Neural progenitor cell (in vitro differentiated cells): ENCODE data around the gene MPC2. TPM values are rescaled to one million over a fixed set of nuclear protein-coding genes. Genes with fewer than 3 reads are reported as not detected.

Source experiments
- DNase-seq: peaks from one replicate; pipeline ENCODE4 v3.0.0-alpha.2; 2016; ENCODE audit warnings: low spot score
- H2AFZ ChIP-seq: fragments of 200-600 bp; sonication (generic); replicated peaks from 2 replicates; pipeline ENCODE4 v1.6.1; 2016; ENCODE audit warnings: antibody characterized with exemption
- H3F3A ChIP-seq: fragments of 200-600 bp; sonication (generic); 2 replicates; pipeline ENCODE4 v1.6.1; 2016; ENCODE audit warnings: antibody characterized with exemption, low read depth
- H3K27ac ChIP-seq: fragments of 200-600 bp; sonication (generic); 2 replicates; pipeline ENCODE4 v1.5.1; 2016; ENCODE audit warnings: mild to moderate bottlenecking
- H3K27me3 ChIP-seq: fragments of 200-600 bp; sonication (generic); 2 replicates; pipeline ENCODE4 v1.6.1; 2016; ENCODE audit warnings: mild to moderate bottlenecking, moderate library complexity
- H3K36me3 ChIP-seq: fragments of 200-600 bp; sonication (generic); 2 replicates; pipeline ENCODE4 v1.5.1; 2016
- H3K4me1 ChIP-seq: fragments of 200-600 bp; sonication (generic); 2 replicates; pipeline ENCODE4 v1.6.1; 2016; ENCODE audit warnings: mixed run types
- H3K4me2 ChIP-seq: fragments of 200-600 bp; sonication (generic); 2 replicates; pipeline ENCODE4 v1.6.1; 2016
- H3K4me3 ChIP-seq: fragments of 200-600 bp; sonication (generic); 2 replicates; pipeline ENCODE4 v1.5.1; 2016
- H3K79me2 ChIP-seq: fragments of 200-600 bp; sonication (generic); 2 replicates; pipeline ENCODE4 v1.6.1; 2016; ENCODE audit warnings: low read depth
- H3K9ac ChIP-seq: fragments of 200-600 bp; sonication (generic); 2 replicates; pipeline ENCODE4 v1.6.1; 2016
- H3K9me3 ChIP-seq: fragments of 200-600 bp; sonication (generic); 2 replicates; pipeline ENCODE4 v1.5.1; 2016; ENCODE audit warnings: low read depth
- H4K20me1 ChIP-seq: fragments of 200-600 bp; sonication (generic); 2 replicates; pipeline ENCODE4 v1.6.1; 2016; ENCODE audit warnings: low read depth
- H3K27ac Mint-ChIP-seq: 3 replicates; pipeline ENCODE4 v1.8.0; 2021; ENCODE audit warnings: mixed read lengths
- H3K27me3 Mint-ChIP-seq: 2 replicates; pipeline ENCODE4 v1.8.0; 2022; ENCODE audit warnings: low read depth, mild to moderate bottlenecking, inconsistent platforms, moderate library complexity, mixed read lengths; ENCODE audit not compliant: insufficient read depth
- H3K36me3 Mint-ChIP-seq: 3 replicates; pipeline ENCODE4 v1.8.0; 2021; ENCODE audit warnings: mixed read lengths
- H3K4me1 Mint-ChIP-seq: 3 replicates; pipeline ENCODE4 v1.8.0; 2021; ENCODE audit warnings: mixed read lengths
- H3K4me3 Mint-ChIP-seq: 3 replicates; pipeline ENCODE4 v1.8.0; 2021; ENCODE audit warnings: mild to moderate bottlenecking, moderate library complexity, mixed read lengths
- H3K9me3 Mint-ChIP-seq: 3 replicates; pipeline ENCODE4 v1.8.0; 2020; ENCODE audit warnings: mixed read lengths
- CTCF ChIP-seq: fragments of 200-600 bp; sonication (generic); IDR thresholded peaks from 2 replicates; pipeline ENCODE4 v1.5.1; 2017; ENCODE audit warnings: antibody characterized with exemption, mild to moderate bottlenecking
- EZH2 ChIP-seq: fragments of 200-600 bp; sonication (generic); IDR thresholded peaks from 2 replicates; pipeline ENCODE4 v1.6.1; 2017; ENCODE audit warnings: antibody characterized with exemption, mild to moderate bottlenecking, moderate library complexity
- EZH2phosphoT487 ChIP-seq: fragments of 200-600 bp; sonication (generic); IDR thresholded peaks from 2 replicates; pipeline ENCODE4 v1.6.1; 2017; ENCODE audit warnings: antibody characterized with exemption
- total RNA-seq: library from RNA; depleted of rRNA; stranded (reverse); fragments of >200 nt; gene quantifications from 2 replicates; pipeline ENCODE4 v1.2.3, GENCODE V29; 2015; ENCODE audit warnings: low replicate concordance

MPC2 gene
- total RNA-seq, 1 donor from 2014 or later = 56.8 TPM

- no peak overlapping the region for H2AFZ ChIP-seq
- H3K79me2 ChIP-seq = no peaks in the 10 kb centered on the region
- peaks cover 20% of the 10 kb centered on the region for H3K36me3 Mint-ChIP-seq
- H4K20me1 ChIP-seq = no peaks in the 10 kb centered on the region
- peaks cover 6% of the 10 kb centered on the region for H3K36me3 ChIP-seq
- H3K9me3 Mint-ChIP-seq = peaks cover 2% of the 10 kb centered on the region
- no peaks in the 10 kb centered on the region for H3K4me1 Mint-ChIP-seq
- no peak overlapping the region for H3K4me3 Mint-ChIP-seq
- H3K4me1 ChIP-seq = no peaks in the 10 kb centered on the region
- H3K27me3 ChIP-seq = no peaks in the 10 kb centered on the region
- no peak for TF ChIP-seq CTCF
- no peak for TF ChIP-seq EZH2
- no peak for TF ChIP-seq EZH2phosphoT487
- no peaks in the 10 kb centered on the region for H3K9me3 ChIP-seq
- no peak for DNase-seq
- H3K9ac ChIP-seq = no peak overlapping the region
- H3K27ac ChIP-seq = no peak overlapping the region
- no peaks in the 10 kb centered on the region for H3K27me3 Mint-ChIP-seq
- no peak overlapping the region for H3K4me2 ChIP-seq
- H3F3A ChIP-seq = no peaks in the 10 kb centered on the region
- no peak overlapping the region for H3K4me3 ChIP-seq
- no peak overlapping the region for H3K27ac Mint-ChIP-seq
Observed at GRCh38 chr1:167973832-167974231, 37.0 kb upstream of the MPC2 start.

DNA sequence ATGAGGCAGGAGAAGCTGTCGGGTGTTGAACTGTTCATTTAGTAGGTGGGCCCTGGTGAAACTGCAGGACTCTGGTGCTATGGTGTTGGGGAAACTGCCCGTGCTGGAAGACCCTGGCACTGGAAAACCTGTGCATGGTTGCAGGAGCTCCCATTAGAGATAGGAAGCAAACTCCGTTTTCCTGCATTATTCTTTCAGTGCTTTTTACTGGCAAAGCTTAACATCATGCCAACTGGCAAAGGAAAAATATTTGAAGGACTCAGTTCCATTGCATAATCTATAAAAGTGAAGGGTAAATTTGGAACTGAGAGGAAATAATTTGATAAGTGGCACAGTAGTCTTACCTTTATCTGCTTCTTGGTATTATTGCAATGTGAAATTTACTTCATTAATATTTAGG lies 31.7 kb upstream of the MPC2 start:
- peaks cover 20% of the 10 kb centered on the region for H3K79me2 ChIP-seq
- no peak overlapping the region for H3K4me3 ChIP-seq
- Mint-ChIP-seq H3K27ac (no peak overlapping the region), H3K27me3 (no peaks in the 10 kb centered on the region), H3K4me3 (no peak overlapping the region), H3K4me1 (no peaks in the 10 kb centered on the region), H3K36me3 (peaks cover 19% of the 10 kb centered on the region), H3K9me3 (no peaks in the 10 kb centered on the region)
- no peak overlapping the region for H2AFZ ChIP-seq
- no peaks in the 10 kb centered on the region for H3F3A ChIP-seq
- peaks cover 3% of the 10 kb centered on the region for H3K36me3 ChIP-seq
- TF ChIP-seq EZH2phosphoT487 = no peak
- TF ChIP-seq EZH2 = no peak
- H3K4me2 ChIP-seq = no peak overlapping the region
- no peaks in the 10 kb centered on the region for H4K20me1 ChIP-seq
- no peak for DNase-seq
- H3K27ac ChIP-seq = no peak overlapping the region
- H3K9me3 ChIP-seq = no peaks in the 10 kb centered on the region
- no peaks in the 10 kb centered on the region for H3K4me1 ChIP-seq
- H3K27me3 ChIP-seq = no peaks in the 10 kb centered on the region
- no peak overlapping the region for H3K9ac ChIP-seq

GRCh38 chr1:167966050-167966449 lies 29.2 kb upstream of the MPC2 start:
- no peak overlapping the region for H2AFZ ChIP-seq
- H3K4me1 ChIP-seq = no peaks in the 10 kb centered on the region
- no peaks in the 10 kb centered on the region for H4K20me1 ChIP-seq
- DNase-seq = no peak
- H3K9ac ChIP-seq = no peak overlapping the region
- peaks cover 42% of the 10 kb centered on the region for H3K79me2 ChIP-seq
- no peaks in the 10 kb centered on the region for H3K9me3 ChIP-seq
- Mint-ChIP-seq H3K4me3 (no peak overlapping the region), H3K9me3 (peaks cover 7% of the 10 kb centered on the region), H3K27ac (no peak overlapping the region), H3K4me1 (no peaks in the 10 kb centered on the region), H3K36me3 (peaks cover 28% of the 10 kb centered on the region), H3K27me3 (no peaks in the 10 kb centered on the region)
- no peak overlapping the region for H3K27ac ChIP-seq
- H3K27me3 ChIP-seq = no peaks in the 10 kb centered on the region
- H3K4me3 ChIP-seq = no peak overlapping the region
- TF ChIP-seq EZH2 (no peak), EZH2phosphoT487 (no peak), CTCF (no peak)
- peaks cover 3% of the 10 kb centered on the region for H3K36me3 ChIP-seq
- no peaks in the 10 kb centered on the region for H3F3A ChIP-seq
- no peak overlapping the region for H3K4me2 ChIP-seq

GRCh38 chr1:167964646-167965045 lies 27.8 kb upstream of the MPC2 start:
- no peak overlapping the region for H3K27ac ChIP-seq
- H3K9me3 Mint-ChIP-seq = peaks cover 10% of the 10 kb centered on the region
- no peak overlapping the region for H3K4me2 ChIP-seq
- H3K9me3 ChIP-seq = no peaks in the 10 kb centered on the region
- no peaks in the 10 kb centered on the region for H3F3A ChIP-seq
- H2AFZ ChIP-seq = no peak overlapping the region
- no peaks in the 10 kb centered on the region for H3K4me1 Mint-ChIP-seq
- no peak overlapping the region for H3K4me3 Mint-ChIP-seq
- H3K36me3 Mint-ChIP-seq = peaks cover 35% of the 10 kb centered on the region
- H3K27me3 ChIP-seq = no peaks in the 10 kb centered on the region
- peaks cover 56% of the 10 kb centered on the region for H3K79me2 ChIP-seq
- no peaks in the 10 kb centered on the region for H3K4me1 ChIP-seq
- H3K27ac Mint-ChIP-seq = no peak overlapping the region
- no peaks in the 10 kb centered on the region for H4K20me1 ChIP-seq
- H3K36me3 ChIP-seq = peaks cover 3% of the 10 kb centered on the region
- TF ChIP-seq EZH2 = no peak
- TF ChIP-seq CTCF = no peak
- TF ChIP-seq EZH2phosphoT487 = no peak
- DNase-seq = no peak
- H3K27me3 Mint-ChIP-seq = no peaks in the 10 kb centered on the region
- no peak overlapping the region for H3K9ac ChIP-seq
- H3K4me3 ChIP-seq = no peak overlapping the region
